ENCODE results near the gene ADGRV1. TPM values are rescaled to one million over a fixed set of nuclear protein-coding genes. Genes with fewer than 3 reads are reported as not detected.

Gene ADGRV1
- polyA plus RNA-seq, 1 of the 3 experiments (the other 2 are of a cell fraction): 0.23 TPM

DNA sequence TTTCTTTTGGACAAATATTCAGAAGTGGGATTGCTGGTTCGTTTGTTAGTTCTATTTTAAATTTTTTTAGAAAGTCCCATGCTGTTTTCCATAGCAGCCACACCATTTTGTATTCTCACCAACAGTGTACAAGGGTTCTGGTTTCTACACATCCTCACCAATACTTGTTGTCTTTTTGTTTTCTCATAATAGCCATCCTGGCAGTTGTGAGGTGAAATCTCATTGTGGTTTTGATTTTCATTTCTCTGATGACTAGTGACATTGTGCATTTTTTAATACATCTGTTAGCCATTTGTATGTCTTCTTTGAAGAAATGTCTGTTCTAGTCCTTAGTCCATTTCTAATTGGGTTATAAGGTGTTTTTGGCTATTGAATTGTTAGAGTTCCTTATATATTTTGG is 610.3 kb downstream of the ADGRV1 start (continued):
- TF ChIP-seq GABPA (IDR thresholded peaks at IDR 0.05; ENCODE audit: low read depth) (no peak), YY1 (IDR thresholded peaks at IDR 0.05; ENCODE audit: low read depth) (no peak), RFX5 (IDR thresholded peaks at IDR 0.05; ENCODE audit: low read length) (no peak), CHD2 (IDR thresholded peaks at IDR 0.05; ENCODE audit: low read length, partially characterized antibody) (no peak), RAD21 (IDR thresholded peaks at IDR 0.05; ENCODE audit: low read length) (no peak), EP300 (IDR thresholded peaks at IDR 0.05; ENCODE audit: borderline replicate concordance in 1 of 2, low read depth in 1 of 2, low read length in 1 of 2) (no peak), RCOR1 (IDR thresholded peaks at IDR 0.05; ENCODE audit: low read length) (no peak), JUND (IDR thresholded peaks at IDR 0.05) (no peak), RXRA (IDR thresholded peaks at IDR 0.05; ENCODE audit: borderline replicate concordance, low read depth) (no peak), NFIC (IDR thresholded peaks at IDR 0.05; ENCODE audit: borderline replicate concordance) (no peak)

DNA sequence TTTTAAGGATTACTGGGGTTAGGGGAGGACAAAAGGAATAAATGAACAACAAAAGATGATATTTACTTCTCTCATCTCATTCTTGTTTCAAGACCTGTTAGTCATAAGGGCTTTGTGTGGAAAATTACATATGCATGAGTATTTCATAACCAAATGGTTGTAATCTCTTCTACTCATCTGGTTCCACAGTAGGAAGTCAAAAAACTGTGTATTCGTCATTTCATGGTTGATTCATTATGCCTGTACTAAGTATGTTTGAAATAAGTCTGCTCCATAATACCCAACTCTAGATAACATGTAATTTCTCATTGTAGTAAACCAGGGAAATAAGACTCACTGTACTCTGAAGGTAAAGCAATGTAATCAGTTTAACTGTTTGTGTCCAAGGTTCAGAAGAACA is 611.7 kb downstream of the ADGRV1 start:
- POLR2A ChIA-PET: no interaction called here
- H3K9me2 ChIP-seq: no peaks in the 10 kb centered on the region
- H3K4me2 ChIP-seq: no peak overlapping the region
- H3K9ac ChIP-seq: no peak overlapping the region
- peaks cover 11% of the 10 kb centered on the region for H3F3A ChIP-seq (replicated peaks; ENCODE audit: insufficient read depth)
- CTCF ChIA-PET: no interaction called here
- 0 out of 2 replicates have a peak overlapping the region, but pooled peaks have one; percentile 36 for H2AFZ ChIP-seq (ENCODE audit: low read depth)
- no peaks in the 10 kb centered on the region for H3K79me2 ChIP-seq (ENCODE audit: insufficient read depth)
- TF ChIP-seq TCF12 (IDR thresholded peaks at IDR 0.05): no peak
- no peak for TF ChIP-seq TAF1 (IDR thresholded peaks at IDR 0.05; ENCODE audit: borderline replicate concordance, low read depth, low read length)
- TF ChIP-seq FOSL2 (IDR thresholded peaks at IDR 0.05; ENCODE audit: borderline replicate concordance, low read depth): no peak
- no peak for TF ChIP-seq SMC3 (IDR thresholded peaks at IDR 0.05; ENCODE audit: low read depth, low read length)
- TF ChIP-seq RCOR1 (IDR thresholded peaks at IDR 0.05; ENCODE audit: low read length): no peak
- TF ChIP-seq TEAD4 (IDR thresholded peaks at IDR 0.05; ENCODE audit: borderline replicate concordance, insufficient read depth): no peak
- no peak for TF ChIP-seq RFX5 (IDR thresholded peaks at IDR 0.05; ENCODE audit: low read length)
- TF ChIP-seq, protein P1, sequence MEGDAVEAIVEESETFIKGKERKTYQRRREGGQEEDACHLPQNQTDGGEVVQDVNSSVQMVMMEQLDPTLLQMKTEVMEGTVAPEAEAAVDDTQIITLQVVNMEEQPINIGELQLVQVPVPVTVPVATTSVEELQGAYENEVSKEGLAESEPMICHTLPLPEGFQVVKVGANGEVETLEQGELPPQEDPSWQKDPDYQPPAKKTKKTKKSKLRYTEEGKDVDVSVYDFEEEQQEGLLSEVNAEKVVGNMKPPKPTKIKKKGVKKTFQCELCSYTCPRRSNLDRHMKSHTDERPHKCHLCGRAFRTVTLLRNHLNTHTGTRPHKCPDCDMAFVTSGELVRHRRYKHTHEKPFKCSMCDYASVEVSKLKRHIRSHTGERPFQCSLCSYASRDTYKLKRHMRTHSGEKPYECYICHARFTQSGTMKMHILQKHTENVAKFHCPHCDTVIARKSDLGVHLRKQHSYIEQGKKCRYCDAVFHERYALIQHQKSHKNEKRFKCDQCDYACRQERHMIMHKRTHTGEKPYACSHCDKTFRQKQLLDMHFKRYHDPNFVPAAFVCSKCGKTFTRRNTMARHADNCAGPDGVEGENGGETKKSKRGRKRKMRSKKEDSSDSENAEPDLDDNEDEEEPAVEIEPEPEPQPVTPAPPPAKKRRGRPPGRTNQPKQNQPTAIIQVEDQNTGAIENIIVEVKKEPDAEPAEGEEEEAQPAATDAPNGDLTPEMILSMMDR (IDR thresholded peaks at IDR 0.05): no peak
- TF ChIP-seq JUND (IDR thresholded peaks at IDR 0.05): no peak
- TF ChIP-seq, protein P2, sequence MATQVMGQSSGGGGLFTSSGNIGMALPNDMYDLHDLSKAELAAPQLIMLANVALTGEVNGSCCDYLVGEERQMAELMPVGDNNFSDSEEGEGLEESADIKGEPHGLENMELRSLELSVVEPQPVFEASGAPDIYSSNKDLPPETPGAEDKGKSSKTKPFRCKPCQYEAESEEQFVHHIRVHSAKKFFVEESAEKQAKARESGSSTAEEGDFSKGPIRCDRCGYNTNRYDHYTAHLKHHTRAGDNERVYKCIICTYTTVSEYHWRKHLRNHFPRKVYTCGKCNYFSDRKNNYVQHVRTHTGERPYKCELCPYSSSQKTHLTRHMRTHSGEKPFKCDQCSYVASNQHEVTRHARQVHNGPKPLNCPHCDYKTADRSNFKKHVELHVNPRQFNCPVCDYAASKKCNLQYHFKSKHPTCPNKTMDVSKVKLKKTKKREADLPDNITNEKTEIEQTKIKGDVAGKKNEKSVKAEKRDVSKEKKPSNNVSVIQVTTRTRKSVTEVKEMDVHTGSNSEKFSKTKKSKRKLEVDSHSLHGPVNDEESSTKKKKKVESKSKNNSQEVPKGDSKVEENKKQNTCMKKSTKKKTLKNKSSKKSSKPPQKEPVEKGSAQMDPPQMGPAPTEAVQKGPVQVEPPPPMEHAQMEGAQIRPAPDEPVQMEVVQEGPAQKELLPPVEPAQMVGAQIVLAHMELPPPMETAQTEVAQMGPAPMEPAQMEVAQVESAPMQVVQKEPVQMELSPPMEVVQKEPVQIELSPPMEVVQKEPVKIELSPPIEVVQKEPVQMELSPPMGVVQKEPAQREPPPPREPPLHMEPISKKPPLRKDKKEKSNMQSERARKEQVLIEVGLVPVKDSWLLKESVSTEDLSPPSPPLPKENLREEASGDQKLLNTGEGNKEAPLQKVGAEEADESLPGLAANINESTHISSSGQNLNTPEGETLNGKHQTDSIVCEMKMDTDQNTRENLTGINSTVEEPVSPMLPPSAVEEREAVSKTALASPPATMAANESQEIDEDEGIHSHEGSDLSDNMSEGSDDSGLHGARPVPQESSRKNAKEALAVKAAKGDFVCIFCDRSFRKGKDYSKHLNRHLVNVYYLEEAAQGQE (IDR thresholded peaks at IDR 0.05; ENCODE audit: low read depth, low read length): no peak
- no peak for TF ChIP-seq RXRA (IDR thresholded peaks at IDR 0.05; ENCODE audit: borderline replicate concordance, low read depth)
- no peak for TF ChIP-seq FOXJ3 (CRISPR knock-in tag; IDR thresholded peaks at IDR 0.05)
- no peak for TF ChIP-seq SIN3A (IDR thresholded peaks at IDR 0.05; ENCODE audit: borderline replicate concordance, low read depth, low read length)
- no peak for TF ChIP-seq CHD2 (IDR thresholded peaks at IDR 0.05; ENCODE audit: low read length, partially characterized antibody)
- TF ChIP-seq, protein P3, sequence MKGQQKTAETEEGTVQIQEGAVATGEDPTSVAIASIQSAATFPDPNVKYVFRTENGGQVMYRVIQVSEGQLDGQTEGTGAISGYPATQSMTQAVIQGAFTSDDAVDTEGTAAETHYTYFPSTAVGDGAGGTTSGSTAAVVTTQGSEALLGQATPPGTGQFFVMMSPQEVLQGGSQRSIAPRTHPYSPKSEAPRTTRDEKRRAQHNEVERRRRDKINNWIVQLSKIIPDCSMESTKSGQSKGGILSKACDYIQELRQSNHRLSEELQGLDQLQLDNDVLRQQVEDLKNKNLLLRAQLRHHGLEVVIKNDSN (IDR thresholded peaks at IDR 0.05; ENCODE audit: borderline replicate concordance, low read depth): no peak
- no peaks in the 10 kb centered on the region for H4K20me1 ChIP-seq (ENCODE audit: insufficient read depth)
- H3K4me1 ChIP-seq (ENCODE audit: control insufficient read depth in 1 of 2, insufficient read depth in 2 of 2, low read depth in 1 of 2, low read length in 1 of 2): peaks cover 0 to 20% of the 10 kb centered on the region in 2 experiments; a peak in 3 of 4 replicates
- H3K36me3 ChIP-seq (replicated peaks in 1 of 2; ENCODE audit: control insufficient read depth in 1 of 2, insufficient read depth in 2 of 2, low read length in 1 of 2): no peaks in the 10 kb centered on the region
- H3K27ac ChIP-seq (ENCODE audit: low read depth in 2 of 2, low read length in 1 of 2): peak overlapping the region in 1 of 2 experiments; percentile 26; a peak in 1 of 4 replicates
- DNase-seq: no peak
- H3K4me3 ChIP-seq (ENCODE audit: low read depth in 2 of 2, low read length in 1 of 2): no peak overlapping the region
- H3K9me3 ChIP-seq: no peaks in the 10 kb centered on the region
- H3K27me3 ChIP-seq (ENCODE audit: insufficient read depth): no peaks in the 10 kb centered on the region
- WGBS (ENCODE audit: low lambda C conversion rate): 7% methylated on average over 1 of the region's 1 CpG

Measured in SK-N-SH (cell line).